NT2/D1 (cell line): Measurements from ENCODE around the gene KRT76.

Source experiments
- DNase-seq: peaks from one replicate; pipeline ENCODE4 v3.0.0-alpha.2; 2011; ENCODE audit warnings: low read depth, low spot score
- H3K27me3 ChIP-seq: 2 replicates; pipeline ENCODE4 v1.6.0; 2011; ENCODE audit warnings: mild to moderate bottlenecking; ENCODE audit not compliant: insufficient read length, insufficient read depth
- H3K36me3 ChIP-seq: 2 replicates; pipeline ENCODE4 v1.6.1; 2011; ENCODE audit warnings: mild to moderate bottlenecking, low read length, mixed read lengths; ENCODE audit not compliant: insufficient read depth, insufficient read length
- H3K4me1 ChIP-seq: 2 replicates; pipeline ENCODE4 v1.5.1; 2011; ENCODE audit not compliant: insufficient read depth, insufficient read length
- H3K4me3 ChIP-seq: 2 replicates; pipeline ENCODE4 v1.5.1; 2011; ENCODE audit warnings: low read depth; ENCODE audit not compliant: insufficient read length
- H3K9ac ChIP-seq: 2 replicates; pipeline ENCODE4 v1.6.0; 2011; ENCODE audit warnings: low read depth; ENCODE audit not compliant: insufficient read length
- H3K9me3 ChIP-seq: 2 replicates; pipeline ENCODE4 v1.5.1; 2011; ENCODE audit warnings: mild to moderate bottlenecking, low read length; ENCODE audit not compliant: insufficient read depth
- SUZ12 ChIP-seq: IDR thresholded peaks from 2 replicates; pipeline ENCODE4 v1.6.1; 2011; ENCODE audit not compliant: insufficient read length, insufficient read depth; ENCODE audit errors: extremely low read depth
- YY1 ChIP-seq: IDR thresholded peaks from 2 replicates; pipeline ENCODE4 v1.6.1; 2011; ENCODE audit not compliant: insufficient read length, insufficient read depth
- ZNF274 ChIP-seq: IDR thresholded peaks from 2 replicates; pipeline ENCODE4 v1.6.1; 2011; ENCODE audit warnings: mild to moderate bottlenecking, low read depth, low read length

The KRT76 gene

DNA sequence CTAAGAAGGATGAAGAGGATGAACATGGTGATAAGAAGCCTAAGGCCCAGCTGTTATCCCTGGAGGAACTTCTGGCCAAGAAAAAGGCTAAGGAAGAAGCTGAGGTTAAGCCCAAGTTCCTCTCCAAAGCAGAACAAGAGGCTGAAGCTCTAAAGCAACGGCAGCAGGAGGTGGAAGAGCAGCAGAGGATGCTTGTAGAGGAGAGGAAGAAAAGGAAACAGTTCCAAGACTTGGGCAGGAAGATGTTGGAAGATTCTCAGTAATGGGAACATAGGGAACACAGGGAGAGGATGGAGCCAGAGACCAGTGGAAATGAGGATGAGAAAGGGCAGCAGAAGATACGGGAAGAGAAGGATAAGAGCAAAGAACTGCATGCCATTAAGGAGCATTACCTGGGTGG lies 46.4 kb downstream of the KRT76 start:
- no peaks in the 10 kb centered on the region for H3K36me3 ChIP-seq
- no peaks in the 10 kb centered on the region for H3K9me3 ChIP-seq
- no peak overlapping the region for H3K9ac ChIP-seq
- H3K27me3 ChIP-seq: peaks cover 69% of the 10 kb centered on the region
- TF ChIP-seq SUZ12: no peak
- no peak for TF ChIP-seq YY1
- TF ChIP-seq ZNF274: no peak
- no peak overlapping the region for H3K4me3 ChIP-seq
- no peak for DNase-seq
- no peaks in the 10 kb centered on the region for H3K4me1 ChIP-seq

DNA sequence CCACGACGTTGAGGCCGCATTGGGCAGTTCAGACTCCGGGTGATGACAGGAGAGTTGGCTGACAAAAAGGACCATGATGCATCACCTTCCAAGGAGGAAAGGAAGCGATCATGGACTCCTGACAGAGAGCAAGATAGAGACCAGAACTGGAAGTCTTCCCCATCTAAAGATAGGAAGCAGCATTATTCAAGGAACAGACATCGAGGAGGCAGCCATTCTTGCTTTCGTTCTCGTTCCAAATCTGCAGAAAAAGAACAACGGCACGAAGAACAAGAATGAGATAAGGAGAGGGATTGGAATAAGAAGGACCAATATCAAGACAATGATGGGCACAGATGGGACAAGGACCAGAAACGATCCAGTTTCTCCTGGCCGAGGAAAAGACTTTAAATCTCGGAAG lies 46.8 kb downstream of the KRT76 start:
- H3K4me3 ChIP-seq: no peak overlapping the region
- H3K4me1 ChIP-seq: no peaks in the 10 kb centered on the region
- peaks cover 66% of the 10 kb centered on the region for H3K27me3 ChIP-seq
- TF ChIP-seq ZNF274 (no peak), YY1 (no peak), SUZ12 (no peak)
- H3K36me3 ChIP-seq: no peaks in the 10 kb centered on the region
- H3K9ac ChIP-seq: no peak overlapping the region
- H3K9me3 ChIP-seq: no peaks in the 10 kb centered on the region
- no peak for DNase-seq

DNA sequence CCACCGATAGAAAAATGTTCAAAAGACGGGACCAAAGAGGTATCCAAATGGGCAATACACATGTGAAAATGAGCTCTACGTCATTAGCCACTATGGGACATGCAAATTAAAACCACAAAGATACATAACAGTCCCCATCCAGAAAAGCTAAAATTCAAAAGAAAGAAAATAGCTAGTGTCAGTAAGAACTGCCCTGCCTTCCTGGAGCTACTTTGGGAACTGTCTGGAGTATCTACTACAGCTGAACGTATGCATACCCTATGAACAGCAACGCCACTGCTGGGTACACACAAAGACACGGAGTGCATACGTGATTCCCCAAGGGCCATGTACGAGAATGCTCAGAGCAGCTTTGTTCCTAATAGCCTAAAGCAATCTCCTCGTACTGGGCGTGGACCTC lies 48.0 kb downstream of the KRT76 start:
- H3K4me1 ChIP-seq: no peaks in the 10 kb centered on the region
- no peaks in the 10 kb centered on the region for H3K36me3 ChIP-seq
- H3K9me3 ChIP-seq: no peaks in the 10 kb centered on the region
- peaks cover 58% of the 10 kb centered on the region for H3K27me3 ChIP-seq
- no peak overlapping the region for H3K4me3 ChIP-seq
- TF ChIP-seq YY1 (no peak), SUZ12 (no peak), ZNF274 (no peak)
- DNase-seq: no peak
- no peak overlapping the region for H3K9ac ChIP-seq

DNA sequence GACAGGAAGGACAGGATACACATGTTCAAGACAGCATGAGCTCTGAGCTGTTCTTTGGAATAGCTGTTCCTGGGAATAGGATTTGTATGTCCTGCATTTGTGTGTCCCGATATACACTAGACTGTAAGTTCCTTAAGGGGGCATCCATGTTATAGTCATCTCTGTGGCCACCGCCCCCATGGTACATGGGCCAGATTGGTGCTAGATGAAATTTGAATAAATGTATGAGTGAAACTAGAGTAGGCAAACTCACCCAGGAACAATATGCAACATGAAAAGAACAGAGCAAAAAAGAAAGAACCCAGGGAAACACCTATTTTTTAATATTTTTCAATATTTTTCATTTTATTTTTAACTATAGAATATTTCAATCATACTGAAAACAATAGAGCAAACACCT lies 48.8 kb downstream of the KRT76 start:
- peaks cover 50% of the 10 kb centered on the region for H3K27me3 ChIP-seq
- no peak overlapping the region for H3K9ac ChIP-seq
- DNase-seq: no peak

DNA sequence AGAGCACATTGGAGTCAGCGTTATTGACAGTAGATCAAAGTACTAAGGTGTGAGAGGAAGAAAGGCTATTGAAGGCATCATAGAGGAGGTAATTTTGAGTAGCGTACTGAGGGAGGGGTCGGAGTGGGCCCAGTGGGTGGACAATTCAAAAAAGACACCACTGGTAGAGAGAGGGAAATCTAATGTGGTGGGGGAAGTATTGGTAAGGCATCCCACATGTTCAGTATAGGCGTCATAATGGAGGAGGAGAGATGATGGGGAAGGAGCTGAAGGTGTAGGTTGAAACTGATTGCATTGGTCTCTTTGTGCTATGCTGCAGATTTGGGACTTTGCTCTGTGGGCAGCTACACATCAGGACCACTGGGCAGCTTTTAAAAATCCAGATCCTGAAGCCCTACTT lies 50.1 kb downstream of the KRT76 start:
- H3K4me3 ChIP-seq: no peak overlapping the region
- peaks cover 36% of the 10 kb centered on the region for H3K27me3 ChIP-seq
- H3K9me3 ChIP-seq: no peaks in the 10 kb centered on the region
- H3K4me1 ChIP-seq: no peaks in the 10 kb centered on the region
- DNase-seq: no peak
- no peak for TF ChIP-seq ZNF274
- TF ChIP-seq SUZ12: no peak
- TF ChIP-seq YY1: no peak
- no peak overlapping the region for H3K9ac ChIP-seq
- H3K36me3 ChIP-seq: no peaks in the 10 kb centered on the region

More for the DNA sequence above, 48.8 kb downstream of the KRT76 start:
- no peaks in the 10 kb centered on the region for H3K9me3 ChIP-seq
- TF ChIP-seq YY1 (no peak), ZNF274 (no peak), SUZ12 (no peak)
- H3K4me3 ChIP-seq: no peak overlapping the region
- H3K4me1 ChIP-seq: no peaks in the 10 kb centered on the region
- H3K36me3 ChIP-seq: no peaks in the 10 kb centered on the region

DNA sequence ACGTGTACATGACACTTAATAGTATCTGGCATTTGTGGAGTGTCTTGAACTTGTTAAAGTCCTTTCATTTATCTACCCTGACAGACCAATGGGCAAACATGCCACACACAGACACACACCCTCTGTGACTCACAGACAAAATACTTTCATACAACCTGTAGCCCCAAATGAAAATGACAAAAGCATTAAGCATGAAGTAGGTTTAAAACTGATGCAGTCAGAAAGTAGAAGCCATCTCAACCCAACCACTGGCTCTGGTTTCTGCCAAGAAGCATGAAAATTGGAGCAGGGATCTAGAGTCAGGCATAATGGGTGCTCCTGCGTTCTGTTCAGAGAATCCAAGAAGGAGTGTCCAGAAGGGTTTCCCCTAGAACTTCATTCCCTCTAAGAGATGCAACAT lies 50.7 kb downstream of the KRT76 start:
- no peak overlapping the region for H3K9ac ChIP-seq
- DNase-seq: no peak
- H3K4me3 ChIP-seq: no peak overlapping the region
- TF ChIP-seq YY1 (no peak), SUZ12 (no peak), ZNF274 (no peak)
- H3K27me3 ChIP-seq: peaks cover 31% of the 10 kb centered on the region
- H3K36me3 ChIP-seq: no peaks in the 10 kb centered on the region
- H3K9me3 ChIP-seq: no peaks in the 10 kb centered on the region
- no peaks in the 10 kb centered on the region for H3K4me1 ChIP-seq

DNA sequence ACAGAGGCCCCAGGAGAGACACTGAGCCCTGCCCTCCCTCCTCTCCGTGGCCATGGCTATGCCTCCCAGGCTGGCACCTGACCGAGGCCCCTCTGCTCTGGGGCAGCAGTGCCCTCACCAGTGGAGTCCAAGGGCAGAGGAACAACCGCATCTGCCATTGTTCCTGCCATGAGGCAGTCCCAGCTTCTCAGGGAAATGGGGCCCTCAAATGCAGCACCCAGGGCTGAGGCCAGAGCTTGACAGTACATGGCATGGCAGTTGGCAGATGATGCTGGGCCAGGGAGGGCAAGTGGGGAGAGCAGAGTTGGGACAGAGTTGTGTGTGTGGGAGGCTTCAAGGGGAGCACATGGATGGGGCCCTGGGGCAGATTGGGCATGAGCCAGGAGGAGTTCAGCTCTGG lies 52.8 kb downstream of the KRT76 start:
- Histone ChIP-seq H3K27me3 (peaks cover 11% of the 10 kb centered on the region), H3K4me1 (no peaks in the 10 kb centered on the region), H3K36me3 (no peaks in the 10 kb centered on the region), H3K9ac (no peak overlapping the region), H3K9me3 (no peaks in the 10 kb centered on the region), H3K4me3 (no peak overlapping the region)
- DNase-seq: no peak
- no peak for TF ChIP-seq ZNF274
- TF ChIP-seq YY1: no peak
- no peak for TF ChIP-seq SUZ12

DNA sequence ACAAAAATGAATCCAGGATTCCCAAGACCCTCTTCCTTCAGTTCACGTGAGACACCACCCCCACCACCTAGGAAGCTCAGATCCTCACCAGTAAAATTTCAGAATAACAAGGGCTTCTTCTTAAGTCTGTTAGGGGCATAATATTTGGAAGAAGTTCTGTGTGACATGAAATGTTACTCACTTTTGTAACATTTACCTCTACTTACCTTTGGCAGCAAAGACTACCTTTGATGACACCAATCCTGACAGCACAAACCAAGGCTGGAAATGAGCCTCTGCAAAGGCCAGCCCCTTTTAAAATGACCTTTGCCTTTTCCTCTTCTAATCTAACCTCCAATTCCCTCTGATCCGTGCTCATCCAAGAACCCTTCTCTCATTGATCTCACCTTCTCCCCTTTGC lies 54.5 kb downstream of the KRT76 start:
- Histone ChIP-seq H3K4me3 (no peak overlapping the region), H3K36me3 (no peaks in the 10 kb centered on the region), H3K9ac (no peak overlapping the region), H3K9me3 (no peaks in the 10 kb centered on the region), H3K27me3 (peaks cover 9% of the 10 kb centered on the region), H3K4me1 (no peaks in the 10 kb centered on the region)
- no peak for DNase-seq
- TF ChIP-seq SUZ12 (no peak), ZNF274 (no peak), YY1 (no peak)
